Measurements from ENCODE around the gene CR1.
A peak's percentile ranks its signal among the peaks of the same experiment; 100 is the strongest.
"Not testable (repeated sequence)": the region's sequence is repeated elsewhere in the genome, so short reads cannot be mapped to it uniquely, and the experiment has no call there.

Gene CR1

GRCh38 chr1:207646171-207646570, 150.2 kb downstream of the CR1 start:
- DNase-seq = no peak

- no peak for DNase-seq
Measured at GRCh38 chr1:207646944-207647579, 151.1 kb downstream of the CR1 start.

GRCh38 chr1:207647671-207648333, 151.8 kb downstream of the CR1 start:
- DNase-seq = no peak

- no peak for DNase-seq
Measured at GRCh38 chr1:207648334-207649209, 152.6 kb downstream of the CR1 start.

- DNase-seq = no peak
Measured at GRCh38 chr1:207649210-207649753, 153.3 kb downstream of the CR1 start.

- no peak for DNase-seq
Measured at GRCh38 chr1:207649865-207650580, 154.1 kb downstream of the CR1 start.

GRCh38 chr1:207651583-207651982, 155.6 kb downstream of the CR1 start:
- no peak for DNase-seq

GRCh38 chr1:207654320-207654719, 158.4 kb downstream of the CR1 start:
- no peak for DNase-seq

GRCh38 chr1:207658408-207658807, 162.5 kb downstream of the CR1 start:
- no peak for DNase-seq

GRCh38 chr1:207658904-207659485, 163.0 kb downstream of the CR1 start:
- DNase-seq = no peak

GRCh38 chr1:207659545-207660153, 163.7 kb downstream of the CR1 start:
- DNase-seq = no peak

- not testable (repeated sequence) for DNase-seq
Measured at GRCh38 chr1:207661420-207661819, 165.5 kb downstream of the CR1 start.

- no peak for DNase-seq
Measured at GRCh38 chr1:207666342-207666741, 170.4 kb downstream of the CR1 start.

GRCh38 chr1:207669528-207670009, 173.6 kb downstream of the CR1 start:
- no peak for DNase-seq

- no peak for DNase-seq
Measured at GRCh38 chr1:207670192-207670591, 174.2 kb downstream of the CR1 start.

GRCh38 chr1:207670997-207671396, 175.0 kb downstream of the CR1 start:
- no peak for DNase-seq

- DNase-seq = peak; percentile 63
Measured at GRCh38 chr1:207672522-207673130, 176.7 kb downstream of the CR1 start.

- DNase-seq = no peak
Measured at GRCh38 chr1:207673399-207673798, 177.4 kb downstream of the CR1 start.

- no peak for DNase-seq
Measured at GRCh38 chr1:207676153-207676552, 180.2 kb downstream of the CR1 start.

- DNase-seq = not testable (repeated sequence)
Measured at GRCh38 chr1:207680590-207681388, 184.8 kb downstream of the CR1 start.
